Gastroesophageal sphincter (tissue), 4 donors: ENCODE results near the gene DHFR2. TPM values are rescaled to one million over a fixed set of nuclear protein-coding genes. Genes with fewer than 3 reads are reported as not detected.

Experiments used
- ATAC-seq: fragments of 150-250 bp; one replicate; pipeline ENCODE4 v1.9.1; 2016; ENCODE audit warnings: mild to moderate bottlenecking, moderate library complexity
- H3K27ac ChIP-seq, 4 donors: fragments of 200-600 bp; sonication (generic) in 3 of 4; 1 replicate in 3 of 4; 2 replicates in 1 of 4; pipeline ENCODE4 v1.5.1; 2016 to 2019
- H3K27me3 ChIP-seq: fragments of 200-600 bp; sonication (generic); one replicate; pipeline ENCODE4 v1.5.1; 2019
- H3K36me3 ChIP-seq, 2 donors: fragments of 200-600 bp; sonication (generic); one replicate each; pipeline ENCODE4 v1.5.1; 2019; ENCODE audit warnings: control low read depth in 1 of 2
- H3K4me1 ChIP-seq, 3 donors: fragments of 200-600 bp; sonication (generic); 1 replicate in 2 of 3; 2 replicates in 1 of 3; pipeline ENCODE4 v1.5.1; 2016 to 2019; ENCODE audit warnings: control low read depth in 2 of 3
- H3K4me3 ChIP-seq, 2 donors: fragments of 200-600 bp; sonication (generic); one replicate each; pipeline ENCODE4 v1.5.1; 2019; ENCODE audit warnings: mild to moderate bottlenecking in 1 of 2, moderate library complexity in 1 of 2
- H3K9me3 ChIP-seq, 3 donors: fragments of 200-600 bp; sonication (generic); one replicate each; pipeline ENCODE4 v1.5.1; 2017 to 2019; ENCODE audit warnings: control low read depth in 2 of 3
- EP300 ChIP-seq: sonication (generic); formaldehyde crosslinking; IDR thresholded peaks from one replicate; pipeline ENCODE4 v1.6.1; 2017; ENCODE audit warnings: antibody characterized with exemption, mild to moderate bottlenecking
- POLR2A ChIP-seq, 2 donors: fragments of 450-650 bp; IDR thresholded peaks; one replicate each; pipeline ENCODE4 v1.6.1; 2017; ENCODE audit warnings: antibody characterized with exemption in 2 of 2, mild to moderate bottlenecking in 2 of 2, moderate library complexity in 1 of 2
- POLR2AphosphoS5 ChIP-seq: sonication (generic); formaldehyde crosslinking; IDR thresholded peaks from one replicate; pipeline ENCODE4 v1.6.1; 2017; ENCODE audit warnings: antibody characterized with exemption
- WGBS, 2 donors: methylation state at CpG; one replicate each; pipeline ENCODE4 v1.1.5; 2018; ENCODE audit warnings: low coverage in 1 of 2; 5-methylcytosine and 5-hydroxymethylcytosine counted together
- total RNA-seq, 4 donors: library from RNA; depleted of rRNA; stranded (reverse); fragments of >200 nt; gene quantifications; one replicate each; pipeline ENCODE4 v1.1.0, GENCODE V29; 2016
- TF ChIP-seq, protein P1 (sequence below), 4 experiments: fragments of 200-600 bp in 2 of 4; fragments of 450-650 bp in 2 of 4; sonication (generic) in 1 of 4; IDR thresholded peaks; one replicate each; pipeline ENCODE4 v1.5.1; 2017 to 2019; ENCODE audit warnings: antibody characterized with exemption in 4 of 4, mild to moderate bottlenecking in 2 of 4, moderate library complexity in 2 of 4

DHFR2 gene
- total RNA-seq, 4 donors from 2014 or later: 5.2 to 9.6 (median 7.5) TPM

DNA sequence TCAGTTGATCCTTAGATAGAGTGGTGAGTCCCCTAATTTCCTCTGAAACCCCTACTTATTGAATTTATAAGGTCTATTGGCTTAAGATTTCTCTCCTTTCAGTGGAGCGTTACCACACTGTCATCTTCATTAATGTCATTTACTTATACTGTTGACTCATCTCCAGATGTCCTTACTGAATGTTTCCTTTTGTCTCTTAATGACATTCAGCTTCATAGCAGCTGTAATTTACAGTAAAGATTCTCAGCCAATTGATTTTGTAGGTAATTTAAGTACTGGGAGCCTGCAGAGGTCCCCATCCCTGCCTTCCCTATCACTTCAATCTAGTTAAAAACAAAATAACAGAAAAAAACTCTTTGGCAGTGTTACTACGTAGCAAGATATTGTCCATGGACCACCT lies 53.1 kb downstream of the DHFR2 start:
- H3K36me3 ChIP-seq: no peaks in the 10 kb centered on the region
- no peak overlapping the region for H3K27ac ChIP-seq
- WGBS, 2 donors: 84 to 94% methylated on average over 2 of the region's 2 CpGs
- no peak for ATAC-seq
- TF ChIP-seq, protein P1, sequence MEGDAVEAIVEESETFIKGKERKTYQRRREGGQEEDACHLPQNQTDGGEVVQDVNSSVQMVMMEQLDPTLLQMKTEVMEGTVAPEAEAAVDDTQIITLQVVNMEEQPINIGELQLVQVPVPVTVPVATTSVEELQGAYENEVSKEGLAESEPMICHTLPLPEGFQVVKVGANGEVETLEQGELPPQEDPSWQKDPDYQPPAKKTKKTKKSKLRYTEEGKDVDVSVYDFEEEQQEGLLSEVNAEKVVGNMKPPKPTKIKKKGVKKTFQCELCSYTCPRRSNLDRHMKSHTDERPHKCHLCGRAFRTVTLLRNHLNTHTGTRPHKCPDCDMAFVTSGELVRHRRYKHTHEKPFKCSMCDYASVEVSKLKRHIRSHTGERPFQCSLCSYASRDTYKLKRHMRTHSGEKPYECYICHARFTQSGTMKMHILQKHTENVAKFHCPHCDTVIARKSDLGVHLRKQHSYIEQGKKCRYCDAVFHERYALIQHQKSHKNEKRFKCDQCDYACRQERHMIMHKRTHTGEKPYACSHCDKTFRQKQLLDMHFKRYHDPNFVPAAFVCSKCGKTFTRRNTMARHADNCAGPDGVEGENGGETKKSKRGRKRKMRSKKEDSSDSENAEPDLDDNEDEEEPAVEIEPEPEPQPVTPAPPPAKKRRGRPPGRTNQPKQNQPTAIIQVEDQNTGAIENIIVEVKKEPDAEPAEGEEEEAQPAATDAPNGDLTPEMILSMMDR (IDR thresholded peaks at IDR 0.05): no peak
- TF ChIP-seq POLR2AphosphoS5 (no peak), EP300 (no peak), POLR2A (IDR thresholded peaks at IDR 0.05) (no peak)
- no peak overlapping the region for H3K4me3 ChIP-seq
- peaks cover 0 to 28% (median 0%) of the 10 kb centered on the region in 3 donors for H3K4me1 ChIP-seq
- no peaks in the 10 kb centered on the region for H3K27me3 ChIP-seq
- no peaks in the 10 kb centered on the region for H3K9me3 ChIP-seq

DNA sequence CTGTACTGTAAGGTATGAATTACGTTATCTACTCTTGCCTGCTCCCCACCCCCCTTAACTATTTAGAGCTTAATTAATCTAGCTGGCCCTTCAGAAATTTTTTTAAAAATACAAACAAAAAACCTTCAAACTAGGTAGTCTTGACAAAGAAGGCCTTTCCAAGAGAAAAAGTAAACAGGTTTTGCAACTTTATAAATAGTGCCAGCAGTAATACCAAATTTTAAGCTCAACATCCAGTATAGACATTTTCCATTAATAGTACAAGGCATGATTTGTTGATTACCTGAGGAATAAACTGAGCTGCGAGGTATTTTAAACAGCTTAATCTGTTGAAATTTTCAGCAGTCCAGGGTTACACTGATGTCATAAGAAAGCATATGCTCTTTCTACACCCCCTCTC lies 54.5 kb downstream of the DHFR2 start:
- 21 to 34% methylated on average over 2 of the region's 2 CpGs for WGBS, 2 donors
- no peak for ATAC-seq
- no peaks in the 10 kb centered on the region for H3K27me3 ChIP-seq

More for the DNA sequence above, 54.5 kb downstream of the DHFR2 start:
- Histone ChIP-seq H3K4me1 (peaks cover 0 to 37% (median 0%) of the 10 kb centered on the region in 3 donors), H3K4me3 (no peak overlapping the region), H3K27ac (peak overlapping the region in 2 of 4 donors; percentile 5 to 40), H3K9me3 (no peaks in the 10 kb centered on the region), H3K36me3 (no peaks in the 10 kb centered on the region)
- no peak for TF ChIP-seq POLR2A (IDR thresholded peaks at IDR 0.05)
- TF ChIP-seq POLR2AphosphoS5: no peak
- TF ChIP-seq, protein P1 (IDR thresholded peaks at IDR 0.05): no peak
- no peak for TF ChIP-seq EP300

Other genes starting within 250 kb of the DHFR2 start
- gene PROS1, start 89.0 kb downstream of the DHFR2 start, total RNA-seq: 10 to 100 TPM; 29.3 to 91.1 (median 42.1) TPM
- gene ARL13B, start 82.8 kb downstream of the DHFR2 start, total RNA-seq: 10 to 100 TPM; 10.8 to 22.5 (median 15.3) TPM
- under 1 TPM in 1 of 4 donors, not detected in 3; 0.74 TPM for gene STX19, start 34.3 kb downstream of the DHFR2 start, total RNA-seq
- gene NSUN3, start 145 bp upstream of the DHFR2 start, total RNA-seq: 10 to 100 TPM in 2 of 4 donors, 1 to 10 TPM in 2; 4.7 to 12.8 (median 9.2) TPM